Activated CD8-positive, alpha-beta memory T cell treated with anti-CD3 and anti-CD28 coated beads for 1 hour (primary cell): ENCODE results near the gene GYPB.
"Not testable (repeated sequence)": the region's sequence is repeated elsewhere in the genome, so short reads cannot be mapped to it uniquely, and the experiment has no call there.

Experiments used
- DNase-seq, 2 donors: peaks; one replicate each; pipeline ENCODE4 v3.0.0-alpha.2; 2020; ENCODE audit warnings: low read depth in 1 of 2; ENCODE audit errors: extremely low read depth in 1 of 2

GYPB gene

DNA sequence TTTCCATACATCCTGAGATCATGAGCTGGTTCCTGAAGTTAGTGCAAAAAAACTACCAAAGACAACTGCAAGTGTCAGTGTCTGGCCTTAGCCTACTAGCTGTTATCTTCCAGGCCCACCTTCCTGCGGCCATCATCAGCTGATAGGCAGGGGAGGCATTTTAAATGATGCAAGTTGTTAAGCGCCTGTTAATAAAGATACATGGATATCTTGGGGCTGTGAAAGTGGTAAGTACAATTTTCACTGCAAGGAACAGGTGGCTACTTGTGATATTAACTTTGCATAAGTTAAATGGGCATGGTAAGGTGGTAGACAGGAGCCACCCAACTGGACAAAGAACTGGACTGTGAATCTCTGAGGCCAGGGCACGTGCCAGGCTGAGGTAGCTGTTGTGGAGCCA, at the start of gene GYPB:
GYPB (minus strand) TSS at position 104 of the 400 bp plus-strand sequence; CDS start at position 11, 93 bp downstream.
- not testable (repeated sequence) for DNase-seq

DNA sequence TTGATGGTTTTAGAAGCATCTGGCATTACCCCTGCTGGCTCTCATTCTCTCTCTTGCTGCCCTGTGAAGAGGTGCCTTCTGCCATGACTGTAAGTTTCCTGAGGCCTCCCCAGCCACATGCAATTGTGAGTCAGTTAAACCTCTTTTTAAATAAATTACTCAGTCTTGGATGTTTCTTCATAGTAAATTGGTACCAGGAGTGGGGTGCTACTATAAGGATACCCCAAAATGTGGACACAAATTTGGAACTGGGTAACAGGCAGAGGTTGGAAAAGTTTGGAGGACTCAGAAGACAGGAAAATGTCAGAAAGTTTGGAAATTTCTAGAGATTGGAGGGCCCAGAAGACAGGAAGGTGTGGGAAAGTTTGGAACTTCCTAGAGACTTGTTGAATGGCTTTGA, 42.4 kb upstream of the GYPB start:
- DNase-seq: not testable (repeated sequence)

DNA sequence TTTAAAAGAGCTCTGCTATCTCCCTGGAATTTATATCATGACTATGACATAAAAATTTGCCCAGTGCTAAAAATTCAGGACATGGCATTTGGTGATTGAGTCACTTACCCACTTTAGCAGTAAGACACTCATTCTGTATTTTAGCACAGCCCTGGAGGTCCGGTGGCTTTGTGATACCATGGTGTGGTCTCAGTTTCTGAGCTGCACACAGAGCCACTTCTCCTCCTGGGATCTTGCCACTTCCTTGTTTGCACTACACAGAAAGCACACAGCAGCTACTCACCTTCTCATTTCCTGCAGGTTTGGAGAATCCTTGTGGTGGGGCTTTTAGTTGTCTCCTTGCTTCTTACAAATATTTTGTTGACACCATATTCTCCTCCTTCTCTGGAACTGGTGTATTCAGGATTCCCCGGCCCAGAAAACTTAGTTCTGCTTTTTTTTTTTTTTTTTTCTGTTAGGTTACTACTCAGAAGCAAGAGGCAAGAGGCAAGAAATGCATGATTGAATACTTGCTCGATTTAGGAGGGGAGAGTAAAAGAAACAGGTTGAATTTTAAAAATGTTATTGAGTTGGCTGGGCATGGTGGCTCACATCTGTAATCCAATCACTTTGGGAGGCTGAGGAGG, 41.2 kb upstream of the GYPB start:
- DNase-seq: not testable (repeated sequence)

- DNase-seq: no peak
These were observed 37.6 kb upstream of the GYPB start for GRCh38 chr4:144056800-144057199.

- DNase-seq: not testable (repeated sequence)
These were observed 36.2 kb upstream of the GYPB start for GRCh38 chr4:144055336-144055735.

GRCh38 chr4:144051494-144051893, 32.3 kb upstream of the GYPB start:
- not testable (repeated sequence) for DNase-seq

- DNase-seq: not testable (repeated sequence)
These were observed 31.5 kb upstream of the GYPB start for GRCh38 chr4:144050631-144051030.

- not testable (repeated sequence) for DNase-seq
These were observed 30.6 kb upstream of the GYPB start for GRCh38 chr4:144049495-144050424.

DNA sequence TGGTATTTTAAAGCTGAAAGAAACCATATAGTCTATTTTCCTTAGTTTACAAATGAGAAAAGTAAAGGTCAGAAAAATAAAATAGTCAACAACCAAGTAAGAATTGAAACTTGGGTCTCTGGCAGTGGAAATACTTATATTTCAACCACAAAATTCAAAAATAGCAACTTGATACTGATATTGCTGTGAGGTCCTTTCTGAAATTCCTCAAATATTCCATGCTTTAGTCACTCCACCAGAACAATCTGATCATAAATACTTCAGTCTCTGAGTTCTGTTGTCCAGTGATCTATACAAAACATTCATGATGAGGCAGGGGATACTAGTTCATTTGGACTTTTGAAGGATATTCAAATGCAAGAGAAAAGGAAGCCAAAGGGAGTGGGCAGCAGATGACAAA, 25.8 kb upstream of the GYPB start:
- not testable (repeated sequence) for DNase-seq

DNA sequence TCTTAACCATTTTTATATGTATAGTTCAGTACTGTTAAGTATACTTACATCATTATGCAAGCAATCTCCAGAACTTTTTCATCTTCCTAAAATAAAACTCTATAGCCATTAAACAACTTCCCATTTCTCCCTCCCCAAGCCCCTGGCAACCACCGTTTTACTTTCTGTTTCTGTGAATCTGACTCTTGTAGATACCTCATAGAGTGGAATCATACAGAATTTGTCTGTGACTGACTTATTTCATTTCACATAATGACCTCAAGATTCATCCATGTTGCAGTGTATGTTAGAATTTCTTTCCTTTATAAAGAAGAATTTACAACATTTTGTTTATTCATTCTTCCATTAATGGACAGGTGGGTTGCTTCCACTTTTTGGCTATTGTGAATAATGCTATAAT, 13.4 kb upstream of the GYPB start:
- not testable (repeated sequence) for DNase-seq

GRCh38 chr4:144031875-144032274, 12.7 kb upstream of the GYPB start:
- DNase-seq: not testable (repeated sequence)

- DNase-seq: not testable (repeated sequence)
These were observed 12.2 kb upstream of the GYPB start for GRCh38 chr4:144031369-144031768.

DNA sequence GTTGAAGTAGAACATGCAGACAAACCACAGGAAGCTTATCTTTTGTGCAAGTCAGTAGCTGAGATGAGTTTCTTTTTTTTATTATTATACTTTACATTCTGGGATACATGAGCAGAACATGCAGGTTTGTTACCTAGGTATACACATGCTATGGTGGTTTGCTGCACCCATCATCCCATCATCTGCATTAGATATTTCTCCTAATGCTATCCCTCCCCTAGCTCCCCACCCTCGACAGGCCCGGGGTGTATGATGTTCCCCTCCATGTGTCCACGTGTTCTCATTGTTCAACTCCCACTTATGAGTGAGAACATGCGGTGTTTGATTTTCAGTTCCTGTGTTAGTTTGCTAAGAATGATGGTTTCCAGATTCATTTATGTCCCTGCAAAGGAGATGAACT, 11.5 kb upstream of the GYPB start:
- DNase-seq: not testable (repeated sequence)

DNA sequence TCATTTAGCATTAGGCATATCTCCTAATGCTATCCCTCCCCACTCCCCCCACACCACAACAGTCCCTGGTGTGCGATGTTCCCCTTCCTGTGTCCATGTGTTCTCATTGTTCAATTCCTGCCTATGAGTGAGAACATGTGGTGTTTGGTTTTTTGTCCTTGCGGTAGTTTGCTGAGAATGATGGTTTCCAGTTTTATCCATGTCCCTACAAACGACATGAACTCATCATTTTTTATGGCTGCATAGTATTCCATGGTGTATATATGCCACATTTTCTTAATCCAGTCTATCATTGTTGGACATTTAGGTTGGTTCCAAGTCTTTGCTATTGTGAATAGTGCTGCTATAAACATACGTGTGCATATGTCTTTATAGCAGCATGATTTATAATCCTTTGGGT, 7.5 kb upstream of the GYPB start:
- not testable (repeated sequence) for DNase-seq

GRCh38 chr4:144024399-144025053, 5.3 kb upstream of the GYPB start:
- DNase-seq: not testable (repeated sequence)

DNA sequence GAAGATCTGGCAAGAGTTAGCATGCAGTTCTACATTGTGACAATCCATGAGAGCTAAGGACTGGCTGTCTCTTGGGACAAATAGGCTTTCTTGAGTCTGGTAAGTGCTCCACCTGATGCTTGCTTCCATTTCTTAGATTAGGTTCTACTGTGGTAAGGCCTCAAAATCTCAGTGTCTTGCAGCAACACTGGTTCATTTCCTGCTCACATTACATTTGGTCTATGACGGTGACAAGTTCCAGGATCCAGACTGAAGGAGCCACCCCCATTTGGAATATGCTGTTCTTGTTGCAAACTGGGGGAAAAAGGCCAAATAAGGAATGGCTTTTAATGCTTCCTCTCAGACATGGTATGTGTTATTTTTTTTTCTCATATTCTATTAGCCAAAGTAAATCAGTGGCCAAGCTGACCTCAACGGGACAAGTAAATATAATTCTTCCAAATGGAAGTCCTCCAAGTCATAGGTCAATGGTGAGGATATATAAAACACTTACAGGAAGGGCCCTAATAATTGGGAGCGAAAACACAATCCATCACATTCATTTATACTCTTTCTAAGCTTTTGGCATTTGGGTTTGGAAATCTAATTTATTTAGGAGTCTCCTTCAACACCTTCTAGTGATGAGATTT, 3.7 kb upstream of the GYPB start:
- not testable (repeated sequence) for DNase-seq

GRCh38 chr4:144021336-144021990, 2.3 kb upstream of the GYPB start:
- DNase-seq: not testable (repeated sequence)

GRCh38 chr4:144018223-144019000, 768 bp downstream of the GYPB start:
- not testable (repeated sequence) for DNase-seq

- not testable (repeated sequence) for DNase-seq
These were observed 1.9 kb downstream of the GYPB start for GRCh38 chr4:144017271-144017670.
